HepG2 (cell line): ENCODE results near the gene DCLK1. TPM values are rescaled to one million over a fixed set of nuclear protein-coding genes. Genes with fewer than 3 reads are reported as not detected.

Experiments used
- ATAC-seq: fragments of 200-7000 bp; cut with Tn5 transposase; 3 replicates; pipeline ENCODE4 v1.9.1; 2020; ENCODE audit warnings: mild to moderate bottlenecking, moderate library complexity
- BruUV-seq: library from RNA; stranded (reverse); fragments of 400-500 nt; replicated peaks from 2 replicates; lab custom pipeline; 2021; lab: Mats Ljungman, UMichigan
- CTCF ChIA-PET: fragments of 300-600 bp; formaldehyde crosslinking; extraction: SDS; loops from one replicate; lab custom pipeline; 2021; ENCODE audit warnings: low total read pairs, inconsistent platforms, low intra/inter-chr PET ratio; lab: Yijun Ruan, JAX
- POLR2A ChIA-PET: fragments of 350-600 bp; sonication (Branson Sonifier 250); formaldehyde crosslinking; loops from one replicate; lab custom pipeline; 2020; ENCODE audit warnings: antibody characterized with exemption, inconsistent platforms; lab: Yijun Ruan, JAX
- DNase-seq: peaks from one replicate; pipeline ENCODE4 v3.0.0-alpha.2; 2015; ENCODE audit warnings: low spot score
- FAIRE-seq: peaks from 3 replicates; lab custom pipeline; 2011; peaks lifted over from hg19 to GRCh38; lab: Jason Lieb, UNC
- H2AFZ ChIP-seq: one replicate; pipeline ENCODE4 v1.6.1; 2011; ENCODE audit warnings: low read length, inconsistent platforms
- H3K27ac ChIP-seq: fragments of 300-600 bp; 3 replicates; pipeline ENCODE4 v1.8.0; 2011; ENCODE audit warnings: mixed run types, mild to moderate bottlenecking, mixed read lengths, low read length, inconsistent platforms; ENCODE audit not compliant: insufficient read depth; ENCODE audit errors: extremely low read length
- H3K27me3 ChIP-seq, 2 experiments: fragments of 200-600 bp in 1 of 2; 2 replicates in 1 of 2; 3 replicates in 1 of 2; pipeline versions ENCODE4 v1.6.0 to v1.8.0; 2011; ENCODE audit warnings: low read length in 2 of 2, mild to moderate bottlenecking in 2 of 2, moderate library complexity in 2 of 2, inconsistent platforms in 1 of 2; ENCODE audit not compliant: insufficient read depth in 2 of 2, control insufficient read depth in 1 of 2
- H3K36me3 ChIP-seq, 2 experiments: fragments of 200-600 bp in 1 of 2; replicated peaks in 1 of 2; 2 replicates in 1 of 2; 3 replicates in 1 of 2; pipeline versions ENCODE4 v1.5.1 to v1.8.0; 2011; ENCODE audit warnings: low read length in 2 of 2, inconsistent platforms in 1 of 2; ENCODE audit not compliant: insufficient read depth in 2 of 2, control insufficient read depth in 1 of 2
- H3K4me1 ChIP-seq: 2 replicates; pipeline ENCODE4 v1.5.1; 2012; ENCODE audit warnings: low read length, inconsistent platforms; ENCODE audit not compliant: insufficient read depth
- H3K4me2 ChIP-seq: 2 replicates; pipeline ENCODE4 v1.6.0; 2011; ENCODE audit warnings: low read depth, low read length, inconsistent platforms
- H3K4me3 ChIP-seq, 3 experiments: fragments of 200-600 bp in 1 of 3; sonication (generic), shearing (Covaris generic) in 1 of 3; replicated peaks in 1 of 3; 2 replicates each; pipeline ENCODE4 v1.5.1; 2011 to 2016; ENCODE audit warnings: low read length in 3 of 3, inconsistent platforms in 2 of 3, low read depth in 2 of 3, mild to moderate bottlenecking in 2 of 3, control low read depth in 1 of 3, mixed read lengths in 1 of 3; ENCODE audit not compliant: insufficient read depth in 1 of 3
- H3K79me2 ChIP-seq: one replicate; pipeline ENCODE4 v1.6.1; 2011; ENCODE audit warnings: low read length, inconsistent platforms; ENCODE audit not compliant: insufficient read depth
- H3K9ac ChIP-seq: 2 replicates; pipeline ENCODE4 v1.6.0; 2011; ENCODE audit warnings: mild to moderate bottlenecking, low read depth, low read length, inconsistent platforms; ENCODE audit not compliant: insufficient read depth
- H3K9me3 ChIP-seq: 2 replicates; pipeline ENCODE4 v1.5.1; 2012; ENCODE audit warnings: mild to moderate bottlenecking, low read length
- H4K20me1 ChIP-seq: 2 replicates; pipeline ENCODE4 v1.6.0; 2011; ENCODE audit warnings: inconsistent platforms, mild to moderate bottlenecking, low read length, moderate library complexity; ENCODE audit not compliant: insufficient read depth
- FOXP1 ChIP-seq, 2 experiments: fragments of 450-650 bp in 1 of 2; IDR thresholded peaks; 2 replicates each; pipeline ENCODE4 v1.6.1; 2017 to 2018; ENCODE audit warnings: antibody characterized with exemption in 1 of 2
- KIAA2018 ChIP-seq: sonication (generic); formaldehyde crosslinking; IDR thresholded peaks from 2 replicates; pipeline ENCODE4 v1.5.0; 2020; ENCODE audit warnings: mild to moderate bottlenecking, missing genetic modification reagents, borderline replicate concordance
- MED1 ChIP-seq: sonication (generic); formaldehyde crosslinking; IDR thresholded peaks from 2 replicates; pipeline ENCODE4 v1.4.0; 2020; ENCODE audit warnings: missing genetic modification reagents
- MIER3 ChIP-seq: IDR thresholded peaks from 2 replicates; pipeline ENCODE4 v1.6.1; 2016; ENCODE audit warnings: missing compliant biosample characterization, borderline replicate concordance
- MYC ChIP-seq: sonication (generic); formaldehyde crosslinking; IDR thresholded peaks from 2 replicates; pipeline ENCODE4 v1.9.0; 2021; ENCODE audit warnings: missing genetic modification reagents, borderline replicate concordance
- ZBTB26 ChIP-seq: IDR thresholded peaks from 2 replicates; pipeline ENCODE4 v1.6.1; 2016; ENCODE audit warnings: missing compliant biosample characterization, missing genetic modification reagents, borderline replicate concordance
- ZNF382 ChIP-seq: sonication (generic); formaldehyde crosslinking; IDR thresholded peaks from 2 replicates; pipeline ENCODE4 v1.5.0; 2020; ENCODE audit warnings: missing genetic modification reagents, mild to moderate bottlenecking, borderline replicate concordance
- ZNF570 ChIP-seq: sonication (generic); formaldehyde crosslinking; IDR thresholded peaks from 2 replicates; pipeline ENCODE4 v1.4.0; 2020; ENCODE audit warnings: mild to moderate bottlenecking, missing genetic modification reagents, borderline replicate concordance
- WGBS: methylation state at CpG from one replicate; pipeline ENCODE4 v1.1.6; 2017; ENCODE audit warnings: low lambda C conversion rate; 5-methylcytosine and 5-hydroxymethylcytosine counted together
- in situ Hi-C: cut with HindIII; loops from 2 replicates; pipeline ENCODE4 v1.10.0; 2017; ENCODE audit warnings: low pct_unique_long_range_greater_than_20kb; ENCODE audit not compliant: extremely low pct_ligation_motif_present
- intact Hi-C: fragments of 100-400 bp; cut with micrococcal nuclease; formaldehyde crosslinking; loops from one replicate; pipeline ENCODE4 v1.10.0; 2022; ENCODE audit not compliant: unreplicated experiment
- polyA plus RNA-seq, 8 experiments: library from polyadenylated mRNA; depleted of rRNA in 3 of 8; stranded (reverse) in 7 of 8; unstranded in 1 of 8; fragments of >200 nt; fragmentation: Illumina TruSeq in 4 of 8; extraction: Trizol in 4 of 8; gene quantifications; 2 replicates each; pipeline versions ENCODE4 v1.2.1 to v1.2.3, GENCODE V29; 2011 to 2016; ENCODE audit warnings: low read depth in 4 of 8, missing spikeins in 1 of 8, mixed read lengths in 1 of 8; ENCODE audit not compliant: insufficient read depth in 1 of 8
- total RNA-seq, 5 experiments: library from RNA; depleted of rRNA; stranded (reverse); fragments of >200 nt; fragmentation: Illumina TruSeq; extraction: Trizol; gene quantifications; 2 replicates each; pipeline ENCODE4 v1.2.3, GENCODE V29; 2016; ENCODE audit warnings: low read depth in 1 of 5

DCLK1 gene
- total and polyA plus RNA-seq, 2 of the 13 experiments (the other 11 are each of a cell fraction or from before 2014, with no cell fraction given), result not detected

GRCh38 chr13:36086117-36086516 lies 45.1 kb downstream of the DCLK1 start:
- Histone ChIP-seq H3K4me1 (no peaks in the 10 kb centered on the region), H3K4me2 (no peak overlapping the region), H3K9me3 (no peaks in the 10 kb centered on the region), H3K27me3 (no peaks in the 10 kb centered on the region; a peak in 1 of 5 replicates), H2AFZ (no peak overlapping the region), H3K79me2 (no peaks in the 10 kb centered on the region), H3K9ac (no peak overlapping the region), H3K27ac (no peak overlapping the region), H3K36me3 (no peaks in the 10 kb centered on the region), H3K4me3 (no peak overlapping the region), H4K20me1 (no peaks in the 10 kb centered on the region)
- WGBS, result 59% methylated on average over 3 of the region's 3 CpGs
- DNase-seq (no peak), FAIRE-seq (no peak), ATAC-seq (no peak)
- POLR2A ChIA-PET, result no interaction called here
- intact Hi-C loops (no loop called here), in situ Hi-C loops (no loop called here)
- CTCF ChIA-PET, result no interaction called here
- BruUV-seq, result no TSS peak
- TF ChIP-seq MIER3 (CRISPR knock-in tag) (no peak), ZNF570 (CRISPR knock-in tag) (no peak), FOXP1 (IDR thresholded peaks at IDR 0.05) (no peak), FOXP1 (CRISPR knock-in tag; IDR thresholded peaks at IDR 0.05) (no peak), KIAA2018 (CRISPR knock-in tag) (no peak), MYC (CRISPR knock-in tag) (no peak), MED1 (CRISPR knock-in tag) (no peak), ZNF382 (CRISPR knock-in tag) (no peak), ZBTB26 (CRISPR knock-in tag) (no peak)
